ENCODE results near the gene KIRREL3. TPM values are rescaled to one million over a fixed set of nuclear protein-coding genes. Genes with fewer than 3 reads are reported as not detected.

KIRREL3 gene
- polyA plus RNA-seq, 1 of the 3 experiments (the other 2 are of a cell fraction): 3.7 TPM

- ChIA-PET POLR2A (no interaction called here), CTCF (interaction anchor here (1.4 kb wide), 2 partner anchors 28 to 145 kb away, joined by 3 to 4 read pairs; no protein-coding TSS in a partner anchor)
- DNase-seq: no peak
- H2AFZ ChIP-seq (ENCODE audit: low read depth): no peak overlapping the region
- H3K9me3 ChIP-seq: no peaks in the 10 kb centered on the region
- TF ChIP-seq RXRA (IDR thresholded peaks at IDR 0.05; ENCODE audit: borderline replicate concordance, low read depth) (no peak), RAD21 (IDR thresholded peaks at IDR 0.05; ENCODE audit: low read length) (0 out of 2 replicates have a peak, but pooled peaks have one; percentile 12), IRF3 (IDR thresholded peaks at IDR 0.05; ENCODE audit: low read depth, low read length) (no peak)
- peaks cover 0 to 12% of the 10 kb centered on the region in 2 experiments; a peak in 2 of 4 replicates for H3K4me1 ChIP-seq (ENCODE audit: control insufficient read depth in 1 of 2, insufficient read depth in 2 of 2, low read depth in 1 of 2, low read length in 1 of 2)
- no peak overlapping the region for H3K4me2 ChIP-seq
- H3K27ac ChIP-seq (ENCODE audit: low read depth in 2 of 2, low read length in 1 of 2): no peak overlapping the region
- H3K36me3 ChIP-seq (replicated peaks in 1 of 2; ENCODE audit: control insufficient read depth in 1 of 2, insufficient read depth in 2 of 2, low read length in 1 of 2): no peaks in the 10 kb centered on the region
- H4K20me1 ChIP-seq (ENCODE audit: insufficient read depth): no peaks in the 10 kb centered on the region
- H3K79me2 ChIP-seq (ENCODE audit: insufficient read depth): no peaks in the 10 kb centered on the region
- no peak overlapping the region for H3K9ac ChIP-seq
- WGBS (ENCODE audit: low lambda C conversion rate): 86% methylated on average over 7 of the region's 7 CpGs
- peaks cover 8% of the 10 kb centered on the region for H3F3A ChIP-seq (replicated peaks; ENCODE audit: insufficient read depth)
- H3K27me3 ChIP-seq (ENCODE audit: insufficient read depth): no peaks in the 10 kb centered on the region
- no peak overlapping the region for H3K4me3 ChIP-seq (ENCODE audit: low read depth in 2 of 2, low read length in 1 of 2)
- H3K9me2 ChIP-seq: no peaks in the 10 kb centered on the region
Measured at GRCh38 chr11:126862664-126863243, 137.8 kb downstream of the KIRREL3 start.

GRCh38 chr11:126861796-126862459 is 138.6 kb downstream of the KIRREL3 start:
- no peak overlapping the region for H3K4me3 ChIP-seq (ENCODE audit: low read depth in 2 of 2, low read length in 1 of 2)
- no peak overlapping the region for H3K9ac ChIP-seq
- H3K27ac ChIP-seq (ENCODE audit: low read depth in 2 of 2, low read length in 1 of 2): no peak overlapping the region
- peaks cover 0 to 20% of the 10 kb centered on the region in 2 experiments; a peak in 3 of 4 replicates for H3K4me1 ChIP-seq (ENCODE audit: control insufficient read depth in 1 of 2, insufficient read depth in 2 of 2, low read depth in 1 of 2, low read length in 1 of 2)
- no peak overlapping the region for H2AFZ ChIP-seq (ENCODE audit: low read depth)
- no peaks in the 10 kb centered on the region for H4K20me1 ChIP-seq (ENCODE audit: insufficient read depth)
- H3K27me3 ChIP-seq (ENCODE audit: insufficient read depth): no peaks in the 10 kb centered on the region
- ChIA-PET CTCF (interaction anchor here (1.1 to 1.6 kb wide), 4 partner anchors 28 to 144 kb away, joined by 3 to 6 read pairs (median 4); no protein-coding TSS in a partner anchor), POLR2A (no interaction called here)
- H3K9me3 ChIP-seq: no peaks in the 10 kb centered on the region
- H3K36me3 ChIP-seq (replicated peaks in 1 of 2; ENCODE audit: control insufficient read depth in 1 of 2, insufficient read depth in 2 of 2, low read length in 1 of 2): no peaks in the 10 kb centered on the region
- H3K4me2 ChIP-seq: no peak overlapping the region
- H3K79me2 ChIP-seq (ENCODE audit: insufficient read depth): 0 out of 2 replicates have a peak, but pooled peaks cover 3% of the 10 kb centered on the region
- WGBS (ENCODE audit: low lambda C conversion rate): 90% methylated on average over 10 of the region's 10 CpGs
- TF ChIP-seq TAF1 (IDR thresholded peaks at IDR 0.05; ENCODE audit: borderline replicate concordance, low read depth, low read length) (no peak), ELF1 (IDR thresholded peaks at IDR 0.05) (no peak), USF1 (IDR thresholded peaks at IDR 0.05; ENCODE audit: borderline replicate concordance, low read depth) (no peak), MAX (IDR thresholded peaks at IDR 0.05; ENCODE audit: low read depth) (no peak), ZBTB33 (IDR thresholded peaks at IDR 0.05; ENCODE audit: borderline replicate concordance, low read depth) (no peak), PBX3 (IDR thresholded peaks at IDR 0.05) (no peak), GABPA (IDR thresholded peaks at IDR 0.05; ENCODE audit: low read depth) (no peak), NRF1 (IDR thresholded peaks at IDR 0.05; ENCODE audit: low read depth, low read length) (no peak), RXRA (IDR thresholded peaks at IDR 0.05; ENCODE audit: borderline replicate concordance, low read depth) (no peak), IRF3 (IDR thresholded peaks at IDR 0.05; ENCODE audit: low read depth, low read length) (no peak)
- no peaks in the 10 kb centered on the region for H3K9me2 ChIP-seq
- DNase-seq: no peak
- peaks cover 8% of the 10 kb centered on the region for H3F3A ChIP-seq (replicated peaks; ENCODE audit: insufficient read depth)

Data from SK-N-SH (cell line).